BLaER1 treated with 17β-estradiol and CSF1 and Interleukin-3, amounts not matched to agents 10 nM and 100 nM (cell line): ENCODE measurements around the gene STRA8.
"Not testable (repeated sequence)": the region's sequence is repeated elsewhere in the genome, so short reads cannot be mapped to it uniquely, and the experiment has no call there.

ENCODE experiments used
- H3K27ac ChIP-seq, 11 experiments: shearing (Covaris generic); formaldehyde crosslinking; 2 replicates each; pipeline ENCODE4 v1.8.1; 2022
- H3K27me3 ChIP-seq, 11 experiments: shearing (Covaris generic); formaldehyde crosslinking; 2 replicates each; pipeline ENCODE4 v1.8.1; 2022
- H3K36me3 ChIP-seq, 11 experiments: shearing (Covaris generic); formaldehyde crosslinking; 2 replicates each; pipeline ENCODE4 v1.8.1; 2022
- H3K4me1 ChIP-seq, 10 experiments: shearing (Covaris generic); formaldehyde crosslinking; 2 replicates each; pipeline ENCODE4 v1.8.1; 2022
- H3K4me2 ChIP-seq, 11 experiments: shearing (Covaris generic); formaldehyde crosslinking; 2 replicates each; pipeline ENCODE4 v1.8.1; 2022
- H3K4me3 ChIP-seq, 10 experiments: shearing (Covaris generic); formaldehyde crosslinking; 2 replicates each; pipeline ENCODE4 v1.8.1; 2022
- H3K9ac ChIP-seq, 11 experiments: shearing (Covaris generic); formaldehyde crosslinking; 2 replicates each; pipeline ENCODE4 v1.8.1; 2022
- H3K9me3 ChIP-seq, 11 experiments: shearing (Covaris generic); formaldehyde crosslinking; replicated peaks in 1 of 11; 2 replicates each; pipeline ENCODE4 v1.8.1; 2022
- H4K20me1 ChIP-seq, 11 experiments: shearing (Covaris generic); formaldehyde crosslinking; 2 replicates each; pipeline ENCODE4 v1.8.1; 2022
- Cebpa-rat ChIP-seq, 11 experiments: shearing (Covaris generic); IDR thresholded peaks; 2 replicates each; pipeline ENCODE4 v1.8.1; 2022

STRA8 gene

GRCh38 chr7:135207406-135208101 is 26.1 kb upstream of the STRA8 start:
- no peak for TF ChIP-seq Cebpa-rat (IDR thresholded peaks at IDR 0.05)
- H4K20me1 ChIP-seq = peaks cover 0 to 19% (median 0%) of the 10 kb centered on the region in 11 experiments; a peak in 3 of 22 replicates
- H3K4me1 ChIP-seq = peaks cover 74 to 88% (median 87%) of the 10 kb centered on the region in 10 experiments
- H3K27me3 ChIP-seq = no peaks in the 10 kb centered on the region
- no peaks in the 10 kb centered on the region for H3K9me3 ChIP-seq
- H3K36me3 ChIP-seq = peaks cover 0 to 28% (median 11%) of the 10 kb centered on the region in 11 experiments; a peak in 14 of 22 replicates
- H3K27ac ChIP-seq = peak overlapping the region in 5 of 11 experiments; percentile 4 to 85 (median 29); a peak in 5 of 22 replicates
- peak overlapping the region in 6 of 11 experiments; percentile 2 to 95 (median 25); a peak in 4 of 22 replicates for H3K9ac ChIP-seq
- H3K4me3 ChIP-seq = peak overlapping the region in 1 of 10 experiments; percentile 89; a peak in 1 of 20 replicates
- peak overlapping the region; percentile 55 to 99 (median 90) for H3K4me2 ChIP-seq

GRCh38 chr7:135208102-135208793 is 25.4 kb upstream of the STRA8 start:
- Histone ChIP-seq H3K4me1 (peaks cover 67 to 81% (median 80%) of the 10 kb centered on the region in 10 experiments), H3K4me3 (peak overlapping the region in 3 of 10 experiments; percentile 11 to 89 (median 34); a peak in 4 of 20 replicates)
- TF ChIP-seq Cebpa-rat (IDR thresholded peaks at IDR 0.05) = no peak

GRCh38 chr7:135209225-135209834 is 24.3 kb upstream of the STRA8 start:
- H3K4me3 ChIP-seq = peak overlapping the region in 2 of 10 experiments; percentile 86 to 89; a peak in 4 of 20 replicates
- peaks cover 0 to 16% (median 0%) of the 10 kb centered on the region in 11 experiments; a peak in 2 of 22 replicates for H4K20me1 ChIP-seq
- no peak for TF ChIP-seq Cebpa-rat (IDR thresholded peaks at IDR 0.05)
- peaks cover 0 to 10% (median 0%) of the 10 kb centered on the region in 11 experiments; a peak in 4 of 22 replicates for H3K27me3 ChIP-seq
- peaks cover 0 to 11% (median 2%) of the 10 kb centered on the region in 11 experiments; a peak in 12 of 22 replicates for H3K36me3 ChIP-seq
- H3K9me3 ChIP-seq = no peaks in the 10 kb centered on the region
- peak overlapping the region in 3 of 11 experiments; percentile 45 to 95 (median 91); a peak in 6 of 22 replicates for H3K9ac ChIP-seq
- peak overlapping the region; percentile 73 to 99 (median 90) for H3K4me2 ChIP-seq
- peak overlapping the region in 3 of 11 experiments; percentile 32 to 85 (median 70); a peak in 5 of 22 replicates for H3K27ac ChIP-seq
- peaks cover 62 to 70% (median 69%) of the 10 kb centered on the region in 10 experiments for H3K4me1 ChIP-seq

More at GRCh38 chr7:135208102-135208793, 25.4 kb upstream of the STRA8 start:
- peaks cover 0 to 22% (median 10%) of the 10 kb centered on the region in 11 experiments; a peak in 13 of 22 replicates for H3K36me3 ChIP-seq
- peak overlapping the region; percentile 55 to 99 (median 90) for H3K4me2 ChIP-seq
- peak overlapping the region in 6 of 11 experiments; percentile 8 to 95 (median 38); a peak in 5 of 22 replicates for H3K9ac ChIP-seq
- H3K27ac ChIP-seq = peak overlapping the region in 5 of 11 experiments; percentile 4 to 85 (median 19); a peak in 5 of 22 replicates
- H3K27me3 ChIP-seq = no peaks in the 10 kb centered on the region
- H3K9me3 ChIP-seq = no peaks in the 10 kb centered on the region
- peaks cover 0 to 16% (median 0%) of the 10 kb centered on the region in 11 experiments; a peak in 3 of 22 replicates for H4K20me1 ChIP-seq

- Histone ChIP-seq H3K4me1 (peaks cover 48 to 55% (median 54%) of the 10 kb centered on the region in 10 experiments), H3K27me3 (peaks cover 0 to 15% (median 0%) of the 10 kb centered on the region in 11 experiments; a peak in 4 of 22 replicates), H3K36me3 (no peaks in the 10 kb centered on the region), H3K4me3 (peak overlapping the region; percentile 71 to 94 (median 82)), H3K4me2 (peak overlapping the region; percentile 86 to 99 (median 91)), H3K9ac (peak overlapping the region; percentile 78 to 95 (median 87)), H3K9me3 (no peaks in the 10 kb centered on the region), H3K27ac (peak overlapping the region; percentile 69 to 90 (median 82)), H4K20me1 (peaks cover 0 to 16% (median 0%) of the 10 kb centered on the region in 11 experiments; a peak in 1 of 22 replicates)
- no peak for TF ChIP-seq Cebpa-rat (IDR thresholded peaks at IDR 0.05)
These were observed 22.8 kb upstream of the STRA8 start for GRCh38 chr7:135210888-135211178.

GRCh38 chr7:135211179-135211945 is 22.3 kb upstream of the STRA8 start, which contains the start of gene WDR91:
TSS of gene WDR91 (minus strand) at chr7:135211526. CDS start at chr7:135211502, 24 bp downstream.
- Histone ChIP-seq H3K9me3 (no peaks in the 10 kb centered on the region), H3K27ac (peak within 1 kb of the TSS; percentile 69 to 90 (median 82)), H3K9ac (peak within 1 kb of the TSS; percentile 78 to 95 (median 87)), H3K4me1 (peaks cover 43 to 50% (median 48%) of the 10 kb centered on the region in 10 experiments), H3K27me3 (peaks cover 0 to 15% (median 0%) of the 10 kb centered on the region in 11 experiments; a peak in 4 of 22 replicates), H4K20me1 (peaks cover 0 to 16% (median 0%) of the 10 kb centered on the region in 11 experiments; a peak in 1 of 22 replicates), H3K36me3 (no peaks in the 10 kb centered on the region), H3K4me3 (peak within 1 kb of the TSS; percentile 71 to 94 (median 82)), H3K4me2 (peak within 1 kb of the TSS; percentile 87 to 99 (median 93))
- TF ChIP-seq Cebpa-rat (IDR thresholded peaks at IDR 0.05) = no peak

GRCh38 chr7:135211946-135212685 is 21.5 kb upstream of the STRA8 start:
- Histone ChIP-seq H3K4me3 (peak overlapping the region; percentile 71 to 94 (median 82)), H3K9ac (peak overlapping the region; percentile 74 to 92 (median 85)), H3K27me3 (peaks cover 0 to 15% (median 0%) of the 10 kb centered on the region in 11 experiments; a peak in 4 of 22 replicates), H3K27ac (peak overlapping the region in 10 of 11 experiments; percentile 49 to 81 (median 70); a peak in 18 of 22 replicates), H3K4me2 (peak overlapping the region; percentile 83 to 97 (median 88)), H4K20me1 (peaks cover 0 to 13% (median 0%) of the 10 kb centered on the region in 11 experiments; a peak in 1 of 22 replicates), H3K4me1 (peaks cover 35 to 43% (median 41%) of the 10 kb centered on the region in 10 experiments)
- not testable (repeated sequence) for H3K9me3 ChIP-seq, H3K36me3 ChIP-seq

GRCh38 chr7:135213831-135214230 is 19.8 kb upstream of the STRA8 start:
- Histone ChIP-seq H3K27me3 (peaks cover 0 to 30% (median 0%) of the 10 kb centered on the region in 11 experiments; a peak in 4 of 22 replicates), H3K9me3 (no peaks in the 10 kb centered on the region), H3K4me3 (no peak overlapping the region), H4K20me1 (no peaks in the 10 kb centered on the region), H3K27ac (no peak overlapping the region), H3K4me1 (peaks cover 18 to 25% (median 24%) of the 10 kb centered on the region in 10 experiments), H3K36me3 (no peaks in the 10 kb centered on the region), H3K9ac (no peak overlapping the region), H3K4me2 (no peak overlapping the region)
- TF ChIP-seq Cebpa-rat (IDR thresholded peaks at IDR 0.05) = no peak
